GM21737 (cell line): ENCODE results near the gene BORCS6.

ENCODE experiments used
- ATAC-seq: cut with Tn5 transposase; IDR thresholded peaks from one replicate; pipeline ENCODE4 v1.9.1; 2021; ENCODE audit warnings: mild to moderate bottlenecking, moderate library complexity; ENCODE audit not compliant: unreplicated experiment

Gene BORCS6

DNA sequence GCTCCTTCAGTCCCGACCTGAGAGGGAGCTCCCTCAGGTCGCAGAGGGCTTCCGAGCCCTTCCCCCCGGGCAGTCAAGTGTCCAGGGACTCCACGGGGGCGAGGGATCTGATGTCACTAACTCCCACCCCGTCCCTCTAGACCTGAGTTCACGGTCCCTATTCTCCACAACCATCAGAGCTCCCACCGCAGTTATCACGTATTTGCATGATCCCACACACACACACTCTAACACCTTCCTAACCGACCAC is 34.1 kb downstream of the BORCS6 start:
- no peak for ATAC-seq

DNA sequence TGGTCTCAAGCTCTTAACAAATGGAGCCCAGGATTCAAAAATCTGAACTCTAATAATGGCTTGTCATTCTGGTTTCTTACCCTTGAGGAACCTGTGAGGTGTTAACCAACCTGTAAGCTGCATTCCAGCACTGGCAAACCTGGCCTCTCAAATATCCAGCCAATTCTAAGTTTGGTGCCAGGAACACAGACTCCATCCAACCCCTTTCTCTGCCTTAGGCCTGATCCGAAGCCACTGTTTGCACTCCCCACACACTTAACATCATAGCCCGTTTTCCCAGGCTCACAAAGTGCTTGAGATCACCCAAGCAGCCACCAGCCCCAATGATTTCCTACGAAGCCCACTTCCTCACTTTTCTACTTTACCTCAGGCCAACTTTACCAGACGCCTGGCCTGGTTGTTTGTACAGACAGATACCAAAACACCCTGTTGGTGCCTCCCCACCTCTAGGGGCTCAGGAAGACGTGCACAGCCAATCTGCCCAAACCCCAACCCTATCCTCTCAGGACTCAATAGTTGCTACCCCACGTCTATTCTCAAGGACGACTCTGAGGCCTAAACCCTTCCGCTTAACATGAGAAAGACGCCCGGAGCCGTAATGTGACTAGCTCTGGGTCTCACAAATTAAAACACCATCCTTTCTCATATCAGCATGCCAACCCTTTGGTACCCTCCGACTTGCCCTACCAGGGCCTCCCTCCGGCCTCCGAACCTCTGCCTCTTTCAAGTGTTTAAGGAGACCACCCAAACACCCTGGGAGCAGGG is 34.6 kb downstream of the BORCS6 start:
- ATAC-seq: no peak

- ATAC-seq: no peak
Measured at GRCh38 chr17:8154608-8155155, 35.3 kb downstream of the BORCS6 start.

GRCh38 chr17:8153957-8154607 is 35.9 kb downstream of the BORCS6 start:
- ATAC-seq: no peak

GRCh38 chr17:8153525-8153956 is 36.4 kb downstream of the BORCS6 start:
- ATAC-seq: no peak

DNA sequence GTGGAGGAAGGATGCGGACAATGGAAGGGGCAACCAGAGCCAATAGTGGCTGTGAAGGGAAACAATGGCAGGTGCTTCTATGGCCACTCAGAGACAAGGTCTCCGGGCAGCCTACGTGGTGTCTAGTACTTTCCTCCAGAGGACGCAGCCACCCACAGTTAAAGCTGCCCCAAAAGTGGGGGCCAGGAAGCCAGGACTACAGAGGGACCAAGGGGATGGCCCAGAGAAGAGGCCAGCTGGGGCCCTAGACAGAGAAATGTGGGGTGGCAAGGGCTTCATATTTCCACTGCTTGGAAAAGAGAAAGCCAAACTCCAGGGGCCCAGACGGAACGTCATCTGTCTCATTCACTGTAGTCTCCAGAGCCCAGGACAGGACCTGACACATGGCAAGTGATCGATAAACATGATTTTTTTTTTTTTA is 36.9 kb downstream of the BORCS6 start:
- ATAC-seq: no peak

- no peak for ATAC-seq
Measured at GRCh38 chr17:8152112-8152775, 37.7 kb downstream of the BORCS6 start, which contains the start of gene PER1. PER1 (minus strand) TSS chr17:8152404; CDS start chr17:8150706, 1,698 bp downstream.

DNA sequence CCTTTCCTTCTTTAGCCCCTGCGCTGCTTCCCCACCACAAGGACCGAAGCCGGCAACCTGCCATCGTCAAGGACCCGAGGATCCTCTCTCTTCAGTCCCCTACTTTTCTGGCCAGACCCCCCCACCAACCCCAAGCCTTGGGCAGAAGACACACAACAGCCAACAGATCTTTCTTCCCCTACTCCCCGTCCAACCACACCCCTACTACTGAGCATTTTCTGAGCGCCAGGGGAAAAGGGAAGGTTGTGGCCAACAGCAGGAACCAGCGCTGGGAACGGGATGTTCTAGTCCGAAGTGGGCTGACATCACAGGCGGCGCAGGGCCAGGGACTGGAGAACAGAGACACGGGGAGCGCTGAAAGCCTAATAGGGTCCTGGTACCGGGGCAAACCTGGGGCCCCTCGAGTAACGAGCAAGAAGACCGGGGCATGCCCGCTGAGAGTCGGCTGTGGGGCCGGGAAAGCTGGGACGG is 38.3 kb downstream of the BORCS6 start:
- no peak for ATAC-seq

GRCh38 chr17:8151120-8151640 is 38.8 kb downstream of the BORCS6 start:
- peak; percentile 35 for ATAC-seq

DNA sequence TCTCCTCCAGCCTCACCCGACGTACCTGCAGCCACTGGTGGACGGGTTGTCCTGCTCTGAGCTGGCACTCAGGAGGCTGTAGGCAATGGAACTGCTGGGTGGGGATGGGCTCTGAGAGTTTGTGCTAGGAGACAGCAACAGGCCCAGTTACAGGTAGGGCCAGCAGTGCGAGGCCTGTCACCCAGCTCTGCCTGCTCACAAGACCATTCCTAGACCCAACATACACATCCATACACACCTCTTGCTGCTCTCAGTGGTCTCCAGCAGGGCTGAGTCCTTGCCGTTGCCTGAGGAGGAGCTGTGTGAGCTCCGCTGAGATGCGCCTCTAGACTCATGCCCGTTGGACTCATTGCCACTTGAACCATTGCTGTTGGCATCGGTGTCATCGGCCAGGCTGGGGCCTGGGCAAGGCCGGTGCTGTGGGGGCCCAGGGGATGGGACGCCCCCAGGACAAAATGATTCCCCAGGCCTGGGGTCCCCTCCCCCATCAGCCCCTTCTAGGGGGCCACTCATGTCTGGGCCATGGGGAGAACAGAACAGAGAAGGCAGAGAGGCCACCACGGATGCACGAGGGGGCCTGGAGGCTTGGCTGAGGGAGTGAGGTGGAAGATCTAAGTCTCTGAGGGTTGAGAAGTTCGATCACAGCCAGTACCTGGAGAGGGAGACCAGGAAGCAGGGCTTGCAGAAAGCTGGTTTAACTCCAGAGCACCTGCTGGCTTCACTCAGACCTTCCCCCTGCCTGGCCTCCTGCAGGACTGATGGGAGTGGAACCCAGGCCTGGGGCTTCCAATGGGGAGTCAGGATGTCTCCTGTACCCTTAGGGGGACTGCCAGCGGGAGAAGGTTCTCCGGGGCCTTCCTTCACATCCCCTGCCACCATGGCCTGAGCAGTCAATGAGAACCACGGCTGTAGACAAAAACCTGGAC is 39.5 kb downstream of the BORCS6 start:
- no peak for ATAC-seq

DNA sequence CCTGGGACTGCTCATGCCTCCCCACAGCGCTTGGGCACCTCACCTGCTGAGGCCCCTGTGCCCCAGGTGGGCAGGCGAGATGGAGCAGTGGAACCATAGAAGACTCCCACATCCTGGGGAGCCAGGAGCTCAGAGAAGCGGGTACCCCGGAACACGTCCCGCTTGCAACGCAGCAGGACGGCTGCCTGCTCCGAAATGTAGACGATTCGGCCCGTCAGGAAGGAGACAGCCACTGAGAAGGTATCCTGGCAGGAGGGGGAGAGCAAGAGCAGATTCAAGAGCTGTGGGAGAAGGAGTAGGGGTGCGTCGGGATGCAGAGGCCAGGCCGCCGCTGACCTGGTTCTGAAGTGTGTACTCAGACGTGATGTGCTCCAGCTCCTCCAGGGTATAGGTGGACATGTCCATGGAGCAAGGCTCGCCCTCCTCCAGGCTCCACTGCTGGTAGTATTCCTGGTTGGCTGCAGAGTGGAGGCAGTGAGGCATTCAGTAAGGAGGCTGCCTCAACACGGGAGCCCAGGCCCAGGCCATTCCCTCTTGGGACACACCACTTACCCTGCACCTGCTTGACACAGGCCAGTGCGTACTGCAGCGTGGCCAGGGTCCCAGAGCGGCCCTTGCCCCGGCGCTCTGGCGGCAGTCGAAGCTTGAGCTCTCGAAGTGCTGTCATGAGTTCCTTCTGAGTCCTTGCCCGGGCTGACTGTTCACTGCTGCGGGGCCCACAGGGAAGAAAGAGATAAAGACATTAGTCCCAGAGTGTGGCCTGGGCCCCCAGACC is 40.4 kb downstream of the BORCS6 start:
- ATAC-seq: no peak

GRCh38 chr17:8148560-8148959 is 41.4 kb downstream of the BORCS6 start:
- no peak for ATAC-seq

GRCh38 chr17:8147805-8148404 is 42.1 kb downstream of the BORCS6 start:
- no peak for ATAC-seq

DNA sequence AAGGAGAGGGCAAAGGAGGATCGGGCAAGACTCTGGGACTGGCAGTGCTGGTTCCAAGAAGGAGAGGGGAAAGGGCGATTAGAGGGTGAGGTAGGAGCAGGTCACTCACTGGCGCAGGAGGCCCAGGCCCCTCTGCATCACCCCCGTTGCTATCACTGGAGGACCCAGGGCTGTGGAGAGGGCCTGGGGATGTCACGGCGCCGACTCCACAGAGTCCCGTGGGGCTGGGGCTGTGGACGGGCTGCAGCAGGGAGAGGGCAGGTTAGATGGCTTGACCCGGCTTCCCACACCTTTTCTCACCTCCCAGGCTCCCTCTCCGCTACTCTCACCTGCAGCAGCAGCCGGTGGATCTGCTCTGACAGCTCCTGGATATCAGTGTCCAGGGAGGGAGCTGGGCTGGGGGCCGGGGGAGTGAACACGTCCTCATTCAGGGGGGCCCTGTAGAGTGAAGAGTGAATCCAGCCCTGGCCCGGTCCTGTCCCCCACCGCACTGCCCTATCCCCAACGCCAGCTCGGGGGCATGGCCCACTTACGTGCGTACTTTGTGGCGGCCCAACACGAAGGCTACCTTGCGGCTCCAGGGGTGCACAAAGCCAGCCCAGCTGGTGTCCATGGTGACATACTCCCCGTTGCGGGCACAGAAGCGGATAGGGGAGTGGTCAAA is 42.7 kb downstream of the BORCS6 start:
- ATAC-seq: no peak

DNA sequence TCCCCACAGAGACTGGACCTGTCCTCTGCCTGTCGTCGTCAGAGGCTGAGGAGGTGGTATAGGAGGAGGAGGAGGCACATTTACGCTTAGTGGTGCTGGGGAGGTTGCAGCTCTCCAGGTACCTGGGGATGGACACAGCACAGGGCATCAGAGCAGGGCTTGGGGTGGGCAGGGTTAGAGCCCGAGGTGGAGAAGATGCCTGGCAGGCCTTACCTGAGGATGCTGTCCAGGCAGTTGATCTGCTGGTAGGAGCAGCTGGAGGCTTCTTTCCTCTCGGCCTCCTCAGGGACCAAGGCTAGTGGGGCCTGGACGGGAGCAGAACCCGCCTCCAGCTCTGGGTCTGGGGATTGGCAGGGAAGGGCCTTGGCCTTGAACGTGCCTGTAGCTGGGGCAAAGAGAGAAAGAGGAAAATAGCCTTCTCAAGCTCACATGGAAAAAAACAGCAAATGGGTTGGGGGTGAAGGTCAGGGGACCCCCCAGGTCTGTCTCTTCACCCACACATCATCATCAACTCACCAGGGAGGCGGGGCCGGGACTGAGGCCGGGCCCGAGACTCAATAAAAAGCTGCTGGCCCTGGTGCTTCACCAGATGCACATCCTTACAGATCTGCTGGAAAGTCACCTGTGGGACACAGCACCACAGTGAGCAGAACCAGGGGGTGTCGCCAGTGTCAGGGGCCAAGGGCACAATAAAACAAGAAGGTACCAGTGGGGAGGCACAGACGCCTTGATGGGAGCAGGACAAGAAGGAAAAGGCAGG is 43.4 kb downstream of the BORCS6 start:
- ATAC-seq: no peak

GRCh38 chr17:8145811-8146210 is 44.2 kb downstream of the BORCS6 start:
- no peak for ATAC-seq

DNA sequence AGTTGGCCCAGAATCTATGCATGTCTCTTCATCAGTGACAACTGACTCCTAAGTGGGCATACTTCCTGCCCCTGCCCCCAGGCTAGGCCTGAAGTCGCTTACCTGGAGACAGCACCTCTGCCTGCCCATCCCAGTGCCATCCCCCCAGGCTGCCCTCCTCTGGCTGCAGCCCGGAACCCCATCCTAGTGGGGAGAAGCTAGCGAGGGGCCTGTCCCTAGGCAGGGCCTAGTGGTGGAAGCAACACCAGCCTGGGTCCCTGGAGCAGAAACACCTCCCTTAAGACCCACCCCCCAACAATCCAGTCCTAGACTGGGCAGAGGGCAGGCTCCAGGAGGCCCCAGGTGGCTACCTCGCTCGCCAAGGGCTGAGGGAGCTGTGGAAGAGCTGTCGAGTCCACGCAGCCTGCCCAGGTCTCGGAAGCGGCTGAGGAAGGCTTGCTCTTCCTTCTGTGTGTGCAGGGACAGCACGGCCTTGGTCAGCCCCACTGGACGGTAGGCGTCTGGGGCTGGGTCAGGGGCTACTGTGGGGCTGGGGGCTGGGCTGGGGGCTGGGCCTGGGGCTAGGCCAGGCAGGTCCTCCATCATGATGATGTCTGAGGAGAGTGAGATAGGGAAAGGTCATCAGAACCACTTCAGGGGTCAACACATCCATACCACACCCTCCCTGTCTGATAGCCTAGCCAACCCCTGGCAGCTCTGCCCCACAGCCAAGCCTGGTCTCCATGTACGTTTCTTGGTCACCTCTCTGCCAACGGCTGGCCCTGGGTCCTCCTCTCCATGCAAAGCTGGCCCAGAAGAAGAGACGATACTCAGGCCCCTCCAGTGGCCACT is 45.4 kb downstream of the BORCS6 start:
- no peak for ATAC-seq
